Measurements from ENCODE around the gene CEACAM21. TPM values are rescaled to one million over a fixed set of nuclear protein-coding genes. Genes with fewer than 3 reads are reported as not detected.

The CEACAM21 gene
- total and polyA plus RNA-seq, 4 donors = 6.5 to 12.2 (median 10.3) TPM

DNA sequence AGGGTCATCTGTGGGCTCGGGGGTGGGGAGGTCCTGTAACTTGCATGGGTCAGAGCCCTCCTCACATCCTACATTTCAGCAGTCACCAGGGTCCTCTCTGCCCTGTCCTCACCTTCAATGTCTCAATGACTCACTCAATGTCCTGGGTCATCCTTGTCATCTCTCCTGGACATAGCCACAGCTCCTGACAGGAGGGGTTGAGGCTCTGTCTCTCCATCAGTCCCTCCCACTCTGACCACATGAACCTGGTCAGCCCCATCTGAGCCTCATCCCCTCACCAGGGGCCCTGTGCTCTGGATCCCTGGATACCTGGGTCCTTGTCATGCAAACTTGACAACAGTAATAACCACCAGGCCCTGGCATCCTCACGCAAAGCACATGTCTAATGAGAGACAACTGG lies 13.4 kb downstream of the CEACAM21 start:
- WGBS, 2 donors = 60 to 90% methylated on average over 2 of the region's 2 CpGs
- ATAC-seq (ENCODE audit: insufficient read depth, low FRiP score) = no peak
- Histone ChIP-seq H3K4me1 (ENCODE audit: control insufficient read depth in 5 of 5, insufficient read depth in 5 of 5, low read length in 5 of 5) (peaks cover 0 to 2% (median 0%) of the 10 kb centered on the region in 5 donors), H3K27ac (ENCODE audit: low read depth in 1 of 2, low read length in 1 of 2) (no peak overlapping the region), H3K9me3 (ENCODE audit: control insufficient read depth in 4 of 4, insufficient read depth in 3 of 4, low read length in 3 of 4) (peaks cover 0 to 7% (median 0%) of the 10 kb centered on the region in 4 donors), H3K36me3 (ENCODE audit: control insufficient read depth in 4 of 4, insufficient read depth in 4 of 4, low read length in 4 of 4) (no peaks in the 10 kb centered on the region), H3K9ac (ENCODE audit: insufficient read depth in 1 of 2, low read length in 2 of 2) (no peak overlapping the region), H3K27me3 (ENCODE audit: control insufficient read depth in 3 of 3, insufficient read depth in 3 of 3, low read length in 2 of 3) (peaks cover 0 to 5% (median 0%) of the 10 kb centered on the region in 3 donors), H3K4me3 (no peak overlapping the region)
- TF ChIP-seq, protein P1, sequence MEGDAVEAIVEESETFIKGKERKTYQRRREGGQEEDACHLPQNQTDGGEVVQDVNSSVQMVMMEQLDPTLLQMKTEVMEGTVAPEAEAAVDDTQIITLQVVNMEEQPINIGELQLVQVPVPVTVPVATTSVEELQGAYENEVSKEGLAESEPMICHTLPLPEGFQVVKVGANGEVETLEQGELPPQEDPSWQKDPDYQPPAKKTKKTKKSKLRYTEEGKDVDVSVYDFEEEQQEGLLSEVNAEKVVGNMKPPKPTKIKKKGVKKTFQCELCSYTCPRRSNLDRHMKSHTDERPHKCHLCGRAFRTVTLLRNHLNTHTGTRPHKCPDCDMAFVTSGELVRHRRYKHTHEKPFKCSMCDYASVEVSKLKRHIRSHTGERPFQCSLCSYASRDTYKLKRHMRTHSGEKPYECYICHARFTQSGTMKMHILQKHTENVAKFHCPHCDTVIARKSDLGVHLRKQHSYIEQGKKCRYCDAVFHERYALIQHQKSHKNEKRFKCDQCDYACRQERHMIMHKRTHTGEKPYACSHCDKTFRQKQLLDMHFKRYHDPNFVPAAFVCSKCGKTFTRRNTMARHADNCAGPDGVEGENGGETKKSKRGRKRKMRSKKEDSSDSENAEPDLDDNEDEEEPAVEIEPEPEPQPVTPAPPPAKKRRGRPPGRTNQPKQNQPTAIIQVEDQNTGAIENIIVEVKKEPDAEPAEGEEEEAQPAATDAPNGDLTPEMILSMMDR (IDR thresholded peaks at IDR 0.05; ENCODE audit: control extremely low read depth, extremely low read depth) = no peak
- no peak for DNase-seq

DNA sequence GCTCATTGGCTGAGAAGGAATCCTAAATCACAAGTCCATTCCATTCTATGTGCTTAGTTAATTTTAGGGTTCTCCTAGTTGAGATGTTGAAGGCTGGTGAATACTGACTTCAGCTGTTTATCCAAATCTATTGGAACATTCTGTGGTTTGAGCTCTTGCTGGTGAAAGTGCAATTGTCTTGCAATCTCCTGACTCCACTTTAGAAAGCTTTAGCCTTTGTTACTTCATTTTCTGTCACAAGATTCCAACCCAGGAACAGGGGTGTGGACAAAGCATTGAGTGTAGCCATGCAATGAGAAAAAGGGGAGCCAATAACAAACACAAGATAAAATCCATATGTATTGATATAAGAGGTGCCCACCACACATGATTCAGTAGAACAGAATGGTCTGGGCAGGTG lies 15.0 kb downstream of the CEACAM21 start:
- H3K4me3 ChIP-seq = no peak overlapping the region
- no peaks in the 10 kb centered on the region for H3K36me3 ChIP-seq (ENCODE audit: control insufficient read depth in 4 of 4, insufficient read depth in 4 of 4, low read length in 4 of 4)
- TF ChIP-seq, protein P1 (IDR thresholded peaks at IDR 0.05; ENCODE audit: control extremely low read depth, extremely low read depth) = no peak
- no peak for ATAC-seq (ENCODE audit: insufficient read depth, low FRiP score)
- no peak overlapping the region for H3K9ac ChIP-seq (ENCODE audit: insufficient read depth in 1 of 2, low read length in 2 of 2)
- H3K4me1 ChIP-seq (ENCODE audit: control insufficient read depth in 5 of 5, insufficient read depth in 5 of 5, low read length in 5 of 5) = peaks cover 0 to 2% (median 0%) of the 10 kb centered on the region in 5 donors
- peaks cover 0 to 7% (median 0%) of the 10 kb centered on the region in 4 donors for H3K9me3 ChIP-seq (ENCODE audit: control insufficient read depth in 4 of 4, insufficient read depth in 3 of 4, low read length in 3 of 4)
- H3K27me3 ChIP-seq (ENCODE audit: control insufficient read depth in 3 of 3, insufficient read depth in 3 of 3, low read length in 2 of 3) = peaks cover 0 to 5% (median 0%) of the 10 kb centered on the region in 3 donors
- no peak overlapping the region for H3K27ac ChIP-seq (ENCODE audit: low read depth in 1 of 2, low read length in 1 of 2)
- DNase-seq = no peak

DNA sequence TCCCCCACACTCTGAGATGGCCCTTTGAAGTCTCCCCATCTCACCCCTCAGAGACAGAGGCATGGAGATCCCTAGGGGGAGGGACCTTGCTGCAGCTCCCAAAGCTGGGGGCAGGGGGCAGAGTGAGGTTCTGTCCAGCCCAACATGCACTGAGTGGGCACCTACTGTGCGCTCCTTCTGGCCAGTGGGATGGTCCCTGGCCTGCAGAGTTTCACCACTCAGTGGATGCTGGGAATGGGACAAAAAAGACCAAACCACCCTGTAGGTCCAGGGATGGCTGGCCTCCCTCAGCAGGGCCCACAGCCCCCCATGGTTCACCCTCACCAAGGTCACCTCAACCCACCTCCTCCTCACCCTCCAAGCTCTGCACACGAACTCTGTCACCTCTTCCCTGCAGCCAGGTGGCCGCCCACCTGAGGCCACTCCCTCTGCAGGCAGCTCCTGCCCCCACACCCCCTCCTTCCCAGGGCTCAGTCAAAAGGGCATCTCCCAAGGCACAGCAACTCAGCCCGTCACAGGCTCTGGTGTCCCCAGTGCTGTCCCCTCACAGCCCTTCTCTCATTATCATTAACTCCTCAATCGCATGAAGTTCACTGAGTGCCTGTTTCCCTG lies 16.1 kb downstream of the CEACAM21 start:
- TF ChIP-seq, protein P1 (IDR thresholded peaks at IDR 0.05; ENCODE audit: control extremely low read depth, extremely low read depth) = no peak
- Histone ChIP-seq H3K27me3 (ENCODE audit: control insufficient read depth in 3 of 3, insufficient read depth in 3 of 3, low read length in 2 of 3) (peaks cover 0 to 5% (median 5%) of the 10 kb centered on the region in 3 donors), H3K4me3 (no peak overlapping the region), H3K4me1 (ENCODE audit: control insufficient read depth in 5 of 5, insufficient read depth in 5 of 5, low read length in 5 of 5) (peaks cover 0 to 2% (median 0%) of the 10 kb centered on the region in 5 donors), H3K9ac (ENCODE audit: insufficient read depth in 1 of 2, low read length in 2 of 2) (no peak overlapping the region), H3K27ac (ENCODE audit: low read depth in 1 of 2, low read length in 1 of 2) (no peak overlapping the region), H3K36me3 (ENCODE audit: control insufficient read depth in 4 of 4, insufficient read depth in 4 of 4, low read length in 4 of 4) (no peaks in the 10 kb centered on the region), H3K9me3 (ENCODE audit: control insufficient read depth in 4 of 4, insufficient read depth in 3 of 4, low read length in 3 of 4) (peaks cover 0 to 7% (median 0%) of the 10 kb centered on the region in 4 donors)
- 44 to 46% methylated on average over 5 of the region's 5 CpGs for WGBS, 2 donors
- no peak for ATAC-seq (ENCODE audit: insufficient read depth, low FRiP score)
- DNase-seq = no peak
